GM12878 (cell line): ENCODE results near the gene ERVW-1. TPM values are rescaled to one million over a fixed set of nuclear protein-coding genes. Genes with fewer than 3 reads are reported as not detected.

Source experiments
- ATAC-seq: fragments of 200-7000 bp; cut with Tn5 transposase; 3 replicates; pipeline ENCODE4 v1.9.1; 2020; ENCODE audit warnings: mild to moderate bottlenecking, moderate library complexity
- BruUV-seq: library from RNA; stranded (reverse); fragments of 400-500 nt; replicated peaks from 2 replicates; lab custom pipeline; 2021; lab: Mats Ljungman, UMichigan
- CTCF ChIA-PET: fragments of 300-600 bp; sonication (Branson Sonifier 250); formaldehyde crosslinking; extraction: SDS; loops from one replicate; lab custom pipeline; 2021; ENCODE audit warnings: inconsistent platforms; lab: Yijun Ruan, JAX
- POLR2A ChIA-PET: fragments of 350-600 bp; formaldehyde crosslinking; extraction: SDS; loops from one replicate; lab custom pipeline; 2021; ENCODE audit warnings: inconsistent platforms; lab: Charles Lee
- RAD21 ChIA-PET: fragments of 300-600 bp; sonication (Branson Sonifier 250); formaldehyde crosslinking; loops from one replicate; lab custom pipeline; 2023; ENCODE audit warnings: antibody characterized with exemption; ENCODE audit not compliant: unreplicated experiment; lab: Charles Lee
- SMC1A ChIA-PET: fragments of 300-600 bp; sonication (Branson Sonifier 250); formaldehyde crosslinking; loops from one replicate; lab custom pipeline; 2023; ENCODE audit not compliant: unreplicated experiment, uncharacterized antibody; lab: Charles Lee
- DNase-seq: peaks from one replicate; pipeline ENCODE4 v3.0.0-alpha.2; 2011; ENCODE audit warnings: low read depth, low spot score
- FAIRE-seq: peaks from 3 replicates; lab custom pipeline; 2011; peaks lifted over from hg19 to GRCh38; lab: Jason Lieb, UNC
- H2AFZ ChIP-seq: 2 replicates; pipeline ENCODE4 v1.6.0; 2011; ENCODE audit warnings: low read depth, low read length, control low read depth; ENCODE audit not compliant: control insufficient read depth
- H3K27ac ChIP-seq: 2 replicates; pipeline ENCODE4 v1.5.1; 2011; ENCODE audit warnings: control low read depth; ENCODE audit not compliant: control insufficient read depth, insufficient read depth
- H3K27me3 ChIP-seq, 2 experiments: replicated peaks in 1 of 2; 2 replicates each; pipeline versions ENCODE4 v1.6.0 to v1.6.1; 2011; ENCODE audit warnings: low read length in 1 of 2; ENCODE audit not compliant: control insufficient read depth in 2 of 2, insufficient read depth in 2 of 2
- H3K36me3 ChIP-seq, 2 experiments: 2 replicates each; pipeline ENCODE4 v1.5.1; 2011; ENCODE audit warnings: low read length in 1 of 2; ENCODE audit not compliant: control insufficient read depth in 2 of 2, insufficient read depth in 2 of 2
- H3K4me1 ChIP-seq: 2 replicates; pipeline ENCODE4 v1.6.1; 2011; ENCODE audit warnings: mild to moderate bottlenecking, low read length, moderate library complexity, mixed read lengths; ENCODE audit not compliant: control insufficient read depth, insufficient read depth
- H3K4me2 ChIP-seq: 2 replicates; pipeline ENCODE4 v1.6.0; 2011; ENCODE audit warnings: control low read depth; ENCODE audit not compliant: control insufficient read depth, insufficient read depth
- H3K4me3 ChIP-seq: fragments of 200-600 bp; sonication (generic); 2 replicates; pipeline ENCODE4 v1.5.1; 2016
- H3K79me2 ChIP-seq: 2 replicates; pipeline ENCODE4 v1.6.0; 2011; ENCODE audit warnings: low read length; ENCODE audit not compliant: control insufficient read depth, insufficient read depth
- H3K9ac ChIP-seq: 2 replicates; pipeline ENCODE4 v1.8.0; 2011; ENCODE audit warnings: low read length, control low read depth, mixed read lengths; ENCODE audit not compliant: control insufficient read depth, insufficient read depth
- H3K9me3 ChIP-seq: replicated peaks from 3 replicates; pipeline ENCODE4 v1.5.1; 2011; ENCODE audit warnings: mild to moderate bottlenecking, low read length; ENCODE audit not compliant: control insufficient read depth, insufficient read depth
- H4K20me1 ChIP-seq: 2 replicates; pipeline ENCODE4 v1.6.0; 2011; ENCODE audit not compliant: control insufficient read depth, insufficient read depth
- ESRRA ChIP-seq: IDR thresholded peaks from 2 replicates; pipeline ENCODE4 v1.6.1; 2012; ENCODE audit warnings: mild to moderate bottlenecking, low read length, improper control_type of control experiment
- ETV6 ChIP-seq, 2 experiments: fragments of 450-650 bp in 1 of 2; IDR thresholded peaks in 1 of 2; conservative IDR thresholded peaks in 1 of 2; 2 replicates each; pipeline ENCODE4 v1.6.1; 2014; ENCODE audit warnings: antibody characterized with exemption in 1 of 2, borderline replicate concordance in 1 of 2, low read depth in 1 of 2, mild to moderate bottlenecking in 1 of 2, moderate library complexity in 1 of 2
- KDM1A ChIP-seq: fragments of 200-600 bp; sonication (generic); IDR thresholded peaks from 2 replicates; pipeline ENCODE4 v1.6.1; 2016; ENCODE audit warnings: borderline replicate concordance
- MYB ChIP-seq: fragments of 150-350 bp; IDR thresholded peaks from 2 replicates; pipeline ENCODE4 v1.6.1; 2014; ENCODE audit warnings: mild to moderate bottlenecking, low read depth, low read length, borderline replicate concordance
- RFX5 ChIP-seq: IDR thresholded peaks from 2 replicates; pipeline ENCODE4 v1.6.1; 2011; ENCODE audit warnings: low read depth, low read length, improper control_type of control experiment
- SIN3A ChIP-seq: IDR thresholded peaks from 2 replicates; pipeline ENCODE4 v1.6.1; 2012; ENCODE audit warnings: low read depth, low read length, improper control_type of control experiment
- TARDBP ChIP-seq: IDR thresholded peaks from 2 replicates; pipeline ENCODE4 v1.6.1; 2016; ENCODE audit warnings: borderline replicate concordance
- ZNF384 ChIP-seq: IDR thresholded peaks from 2 replicates; pipeline ENCODE4 v1.6.1; 2012; ENCODE audit warnings: low read depth, mild to moderate bottlenecking, low read length, improper control_type of control experiment, borderline replicate concordance
- WGBS: methylation state at CpG from one replicate; pipeline ENCODE4 v1.1.6; 2016; ENCODE audit warnings: low lambda C conversion rate; ENCODE audit not compliant: insufficient replicate concordance, insufficient coverage; ENCODE audit errors: missing lambda C conversion rate; 5-methylcytosine and 5-hydroxymethylcytosine counted together
- in situ Hi-C: fragments of 300-500 bp; cut with MboI; formaldehyde crosslinking; loops from 9 replicates; pipeline ENCODE4 v1.14.3; 2018; ENCODE audit warnings: mixed read lengths
- intact Hi-C: fragments of 100-400 bp; cut with micrococcal nuclease; formaldehyde crosslinking; loops from one replicate; pipeline ENCODE4 v1.14.2; 2022; ENCODE audit not compliant: unreplicated experiment
- polyA plus RNA-seq, 11 experiments: library from polyadenylated mRNA; depleted of rRNA in 4 of 11; unstranded in 6 of 11; stranded (reverse) in 5 of 11; fragments of >200 nt; fragmentation: Nextera tagmentation in 4 of 11; fragmentation: Illumina TruSeq in 1 of 11; extraction: Ambion mirVana in 4 of 11; extraction: Trizol in 1 of 11; gene quantifications; 1 replicate in 1 of 11; 2 replicates in 10 of 11; pipeline versions ENCODE4 v1.2.1 to v1.2.3, GENCODE V29; 2011 to 2016; ENCODE audit warnings: inconsistent platforms in 2 of 11, missing spikeins in 2 of 11, low read depth in 1 of 11
- total RNA-seq, 4 experiments: library from RNA; depleted of rRNA in 3 of 4; stranded (reverse); fragments of >200 nt in 3 of 4; fragmentation: Illumina TruSeq in 1 of 4; extraction: Trizol in 1 of 4; gene quantifications; 2 replicates each; pipeline versions ENCODE4 v1.2.1 to v1.2.3, GENCODE V29; 2013 to 2021
- TF ChIP-seq, protein P1 (sequence below): fragments of 450-650 bp; formaldehyde crosslinking; IDR thresholded peaks from 2 replicates; pipeline ENCODE4 v1.5.0; 2022; ENCODE audit warnings: mild to moderate bottlenecking, missing genetic modification characterization

The ERVW-1 gene
- total and polyA plus RNA-seq, 10 of the 15 experiments (the other 5 are each of a cell fraction or from before 2014, with no cell fraction given) = 0.05 TPM; not detected in 9

DNA sequence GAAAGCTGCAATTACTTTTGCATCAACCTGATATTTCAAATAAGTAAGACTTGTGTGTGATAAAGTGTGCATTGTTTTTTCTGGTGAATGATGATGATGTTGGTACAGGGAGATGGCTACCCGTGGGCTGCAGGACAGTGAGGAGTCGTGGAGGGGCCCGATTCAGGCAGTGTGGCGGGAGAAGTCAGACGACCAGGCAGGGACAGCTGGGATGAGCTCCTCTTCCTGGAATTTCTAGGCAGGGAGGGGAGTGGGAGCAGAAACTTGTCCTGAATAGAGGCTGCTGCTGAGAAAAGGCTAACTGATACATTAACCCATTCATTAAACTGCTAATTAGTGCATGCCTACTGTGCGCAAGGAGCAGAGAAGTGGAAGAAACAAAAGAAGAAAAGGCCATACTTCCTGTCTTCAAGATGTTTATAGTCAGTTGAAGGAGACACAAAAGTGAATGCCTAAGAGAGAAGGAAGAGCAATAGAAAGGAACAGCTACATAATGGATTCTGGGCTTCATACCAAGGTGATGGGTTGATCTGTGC is 39.7 kb downstream of the ERVW-1 start:
- Histone ChIP-seq H3K4me3 (no peak overlapping the region), H3K9me3 (no peaks in the 10 kb centered on the region), H3K36me3 (no peaks in the 10 kb centered on the region), H3K9ac (no peak overlapping the region), H3K27ac (no peak overlapping the region), H3K4me2 (no peak overlapping the region), H3K79me2 (no peaks in the 10 kb centered on the region), H2AFZ (no peak overlapping the region), H3K4me1 (no peaks in the 10 kb centered on the region), H4K20me1 (no peaks in the 10 kb centered on the region), H3K27me3 (no peaks in the 10 kb centered on the region; a peak in 1 of 4 replicates)
- ChIA-PET RAD21 (no interaction called here), SMC1A (no interaction called here), POLR2A (no interaction called here), CTCF (interaction anchor here (0.7 to 2.1 kb wide), 3 partner anchors 10 to 14 kb away, joined by 3 to 5 read pairs (median 4); partner anchors contain the start of gene GATAD1)
- ATAC-seq (no peak), DNase-seq (no peak), FAIRE-seq (no peak)
- 63% methylated on average over 6 of the region's 6 CpGs for WGBS
- in situ Hi-C loops (loop anchor here (25.0 kb wide), 1 partner anchor 1351 kb away; no protein-coding TSS in a partner anchor), intact Hi-C loops (no loop called here)
- no TSS peak for BruUV-seq
- TF ChIP-seq TARDBP (no peak), KDM1A (no peak), RFX5 (no peak), MYB (no peak), ESRRA (no peak), SIN3A (no peak), ETV6 (conservative IDR thresholded peaks at IDR 0.05 in 1 of 2, IDR thresholded peaks at IDR 0.05 in 1 of 2; ENCODE audit: borderline replicate concordance in 1 of 2, low read depth in 1 of 2) (no peak), ZNF384 (no peak)
- TF ChIP-seq, protein P1, sequence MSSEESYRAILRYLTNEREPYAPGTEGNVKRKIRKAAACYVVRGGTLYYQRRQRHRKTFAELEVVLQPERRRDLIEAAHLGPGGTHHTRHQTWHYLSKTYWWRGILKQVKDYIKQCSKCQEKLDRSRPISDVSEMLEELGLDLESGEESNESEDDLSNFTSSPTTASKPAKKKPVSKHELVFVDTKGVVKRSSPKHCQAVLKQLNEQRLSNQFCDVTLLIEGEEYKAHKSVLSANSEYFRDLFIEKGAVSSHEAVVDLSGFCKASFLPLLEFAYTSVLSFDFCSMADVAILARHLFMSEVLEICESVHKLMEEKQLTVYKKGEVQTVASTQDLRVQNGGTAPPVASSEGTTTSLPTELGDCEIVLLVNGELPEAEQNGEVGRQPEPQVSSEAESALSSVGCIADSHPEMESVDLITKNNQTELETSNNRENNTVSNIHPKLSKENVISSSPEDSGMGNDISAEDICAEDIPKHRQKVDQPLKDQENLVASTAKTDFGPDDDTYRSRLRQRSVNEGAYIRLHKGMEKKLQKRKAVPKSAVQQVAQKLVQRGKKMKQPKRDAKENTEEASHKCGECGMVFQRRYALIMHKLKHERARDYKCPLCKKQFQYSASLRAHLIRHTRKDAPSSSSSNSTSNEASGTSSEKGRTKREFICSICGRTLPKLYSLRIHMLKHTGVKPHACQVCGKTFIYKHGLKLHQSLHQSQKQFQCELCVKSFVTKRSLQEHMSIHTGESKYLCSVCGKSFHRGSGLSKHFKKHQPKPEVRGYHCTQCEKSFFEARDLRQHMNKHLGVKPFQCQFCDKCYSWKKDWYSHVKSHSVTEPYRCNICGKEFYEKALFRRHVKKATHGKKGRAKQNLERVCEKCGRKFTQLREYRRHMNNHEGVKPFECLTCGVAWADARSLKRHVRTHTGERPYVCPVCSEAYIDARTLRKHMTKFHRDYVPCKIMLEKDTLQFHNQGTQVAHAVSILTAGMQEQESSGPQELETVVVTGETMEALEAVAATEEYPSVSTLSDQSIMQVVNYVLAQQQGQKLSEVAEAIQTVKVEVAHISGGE (CRISPR knock-in tag) = no peak
